Stimulated activated CD4-positive, alpha-beta T cell treated with anti-CD3 and anti-CD28 coated beads, Interleukin-4, amount 100 ng/mL, for 24 hours (primary cell): ENCODE data around the gene SLC4A3.

ENCODE experiments used
- DNase-seq: peaks from one replicate; pipeline ENCODE4 v3.0.0-alpha.2; 2020

The SLC4A3 gene

GRCh38 chr2:219634171-219634940 is 6.9 kb downstream of the SLC4A3 start:
- no peak for DNase-seq

GRCh38 chr2:219634951-219635751 is 7.7 kb downstream of the SLC4A3 start:
- no peak for DNase-seq

GRCh38 chr2:219636144-219636915 is 8.9 kb downstream of the SLC4A3 start:
- no peak for DNase-seq

- DNase-seq: no peak
Measured at GRCh38 chr2:219636941-219637841, 9.8 kb downstream of the SLC4A3 start.

GRCh38 chr2:219637842-219638185 is 10.4 kb downstream of the SLC4A3 start:
- no peak for DNase-seq

- DNase-seq: no peak
Measured at GRCh38 chr2:219638217-219638947, 11.0 kb downstream of the SLC4A3 start.

- DNase-seq: no peak
Measured at GRCh38 chr2:219638948-219639755, 11.7 kb downstream of the SLC4A3 start.

GRCh38 chr2:219641390-219642068 is 14.1 kb downstream of the SLC4A3 start:
- no peak for DNase-seq

- DNase-seq: no peak
Measured at GRCh38 chr2:219642069-219642454, 14.6 kb downstream of the SLC4A3 start.

GRCh38 chr2:219642465-219643083 is 15.1 kb downstream of the SLC4A3 start:
- peak; percentile 90 for DNase-seq

GRCh38 chr2:219643084-219643473 is 15.6 kb downstream of the SLC4A3 start:
- no peak for DNase-seq

GRCh38 chr2:219643788-219644398 is 16.5 kb downstream of the SLC4A3 start:
- no peak for DNase-seq

- no peak for DNase-seq
Measured at GRCh38 chr2:219644801-219645480, 17.5 kb downstream of the SLC4A3 start.

- DNase-seq: no peak
Measured at GRCh38 chr2:219645631-219646527, 18.4 kb downstream of the SLC4A3 start.

GRCh38 chr2:219648176-219648575 is 20.7 kb downstream of the SLC4A3 start:
- DNase-seq: no peak

GRCh38 chr2:219648963-219649362 is 21.5 kb downstream of the SLC4A3 start:
- DNase-seq: no peak

GRCh38 chr2:219650426-219651248 is 23.2 kb downstream of the SLC4A3 start:
- no peak for DNase-seq
